Esophagus squamous epithelium (tissue), 5 donors: ENCODE data around the gene CTSW. TPM values are rescaled to one million over a fixed set of nuclear protein-coding genes. Genes with fewer than 3 reads are reported as not detected.
A peak's percentile ranks its signal among the peaks of the same experiment; 100 is the strongest.

ENCODE experiments used
- DNase-seq: peaks from one replicate; lab custom pipeline; 2025; lab: John Stamatoyannopoulos, UW
- H3K27ac ChIP-seq, 4 donors: fragments of 200-600 bp; sonication (generic); one replicate each; pipeline ENCODE4 v1.5.1; 2016 to 2019; ENCODE audit warnings: mild to moderate bottlenecking in 1 of 4
- H3K27me3 ChIP-seq, 4 donors: fragments of 200-600 bp; sonication (generic); 1 replicate in 3 of 4; 2 replicates in 1 of 4; pipeline versions ENCODE4 v1.5.1 to v1.6.0; 2017 to 2021; ENCODE audit warnings: antibody characterized with exemption in 1 of 4
- H3K36me3 ChIP-seq, 3 donors: fragments of 200-600 bp; sonication (generic); one replicate each; pipeline ENCODE4 v1.5.1; 2016 to 2019
- H3K4me1 ChIP-seq, 3 donors: fragments of 200-600 bp; sonication (generic); one replicate each; pipeline ENCODE4 v1.5.1; 2017 to 2019
- H3K4me3 ChIP-seq, 4 donors: fragments of 200-600 bp; sonication (generic); 1 replicate in 3 of 4; 2 replicates in 1 of 4; pipeline ENCODE4 v1.5.1; 2016 to 2019; ENCODE audit warnings: mild to moderate bottlenecking in 2 of 4, moderate library complexity in 1 of 4
- H3K9me3 ChIP-seq, 3 donors: fragments of 200-600 bp; sonication (generic); one replicate each; pipeline ENCODE4 v1.5.1; 2016 to 2019
- CTCF ChIP-seq, 6 experiments: fragments of 450-650 bp in 4 of 6; fragments of 200-600 bp in 2 of 6; sonication (generic) in 2 of 6; IDR thresholded peaks; one replicate each; pipeline ENCODE4 v1.5.1; 2016 to 2019; ENCODE audit warnings: antibody characterized with exemption in 6 of 6, mild to moderate bottlenecking in 4 of 6, moderate library complexity in 4 of 6
- POLR2A ChIP-seq, 4 donors: fragments of 450-650 bp; IDR thresholded peaks; one replicate each; pipeline ENCODE4 v1.6.1; 2017; ENCODE audit warnings: antibody characterized with exemption in 4 of 4, mild to moderate bottlenecking in 4 of 4, moderate library complexity in 3 of 4
- WGBS, 2 donors: methylation state at CpG; one replicate each; pipeline ENCODE4 v1.1.5; 2018; 5-methylcytosine and 5-hydroxymethylcytosine counted together
- intact Hi-C: fragments of 100-400 bp; cut with DNase I; formaldehyde crosslinking; loops from one replicate; pipeline ENCODE4 v1.15.0; 2022
- total RNA-seq, 4 donors: library from RNA; depleted of rRNA; stranded (reverse); fragments of >200 nt; gene quantifications; one replicate each; pipeline ENCODE4 v1.1.0, GENCODE V29; 2016
- donor health status: DM: yes; HTN: yes; CAD: no.

CTSW gene
- total RNA-seq, 4 donors from 2014 or later, result 0.21 to 3.6 (median 1.8) TPM

- no peak for TF ChIP-seq POLR2A (IDR thresholded peaks at IDR 0.05)
- TF ChIP-seq CTCF (IDR thresholded peaks at IDR 0.05), result no peak
- no peak for DNase-seq
- Histone ChIP-seq H3K36me3 (peaks cover 0 to 53% (median 11%) of the 10 kb centered on the region in 3 donors), H3K4me3 (no peak overlapping the region), H3K27me3 (no peaks in the 10 kb centered on the region), H3K4me1 (peaks cover 8 to 38% (median 8%) of the 10 kb centered on the region in 3 donors), H3K27ac (no peak overlapping the region), H3K9me3 (no peaks in the 10 kb centered on the region)
- 78 to 91% methylated on average over 3 to 6 of the region's 13 CpGs for WGBS, 2 donors
- intact Hi-C loops, result loop anchor here (5.0 kb wide), 1 partner anchor 104 kb away; no protein-coding TSS in a partner anchor
Measured at GRCh38 chr11:65883058-65883761, 3.6 kb downstream of the CTSW start.

DNA sequence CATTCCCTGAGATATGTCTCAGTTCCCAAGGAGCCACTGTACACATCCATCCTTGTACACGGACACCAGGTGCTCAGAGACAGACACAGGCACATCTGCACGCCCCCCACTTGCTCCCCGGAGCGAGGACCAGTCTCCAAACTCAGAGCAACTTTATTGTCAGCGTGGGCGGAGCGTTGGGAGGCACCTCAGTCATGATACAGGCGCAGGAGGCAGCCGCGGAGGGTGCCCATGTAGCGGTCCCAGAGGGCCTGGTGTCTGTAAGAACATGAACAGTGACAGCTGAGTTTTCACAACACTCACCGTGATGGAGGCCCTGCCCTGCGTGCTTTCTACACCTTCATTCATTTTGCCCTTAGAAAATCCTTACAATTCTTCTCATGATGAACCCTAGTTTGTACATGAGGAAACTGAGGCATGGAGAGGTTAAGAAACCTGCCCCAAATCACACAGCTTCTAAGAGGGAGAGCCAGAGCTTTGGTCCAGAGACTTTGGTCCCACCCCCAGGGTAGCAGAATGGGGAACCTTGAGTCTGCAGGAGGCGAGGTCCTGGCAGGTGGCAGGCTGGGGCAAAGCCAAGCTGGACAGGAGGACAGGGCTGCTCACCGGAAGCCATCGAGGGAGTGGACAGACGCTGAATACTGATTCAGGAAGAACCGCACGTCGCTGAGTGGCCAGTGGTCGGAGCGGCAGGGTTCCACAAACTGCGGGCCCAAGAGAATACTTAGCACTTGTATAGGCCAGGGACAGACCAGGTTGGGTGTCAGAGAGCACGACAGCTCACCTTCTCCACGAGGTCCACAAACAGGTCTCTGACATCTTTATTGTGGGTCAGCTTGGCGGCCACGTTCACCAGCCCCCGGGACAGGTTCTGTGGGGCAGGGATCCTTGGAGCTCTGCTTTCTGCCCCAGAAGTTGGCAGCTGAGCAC lies 4.4 kb downstream of the CTSW start:
- intact Hi-C loops, result loop anchor here (5.0 kb wide), 1 partner anchor 103 kb away; no protein-coding TSS in a partner anchor
- Histone ChIP-seq H3K4me1 (peaks cover 8 to 43% (median 11%) of the 10 kb centered on the region in 3 donors), H3K36me3 (peaks cover 0 to 53% (median 11%) of the 10 kb centered on the region in 3 donors), H3K27me3 (no peaks in the 10 kb centered on the region), H3K9me3 (no peaks in the 10 kb centered on the region), H3K27ac (peak overlapping the region in 1 of 4 donors; percentile 39), H3K4me3 (no peak overlapping the region)
- WGBS, 2 donors, result 85 to 90% methylated on average over 16 to 24 of the region's 28 CpGs
- DNase-seq, result no peak
- TF ChIP-seq CTCF (IDR thresholded peaks at IDR 0.05) (no peak), POLR2A (IDR thresholded peaks at IDR 0.05) (no peak)

DNA sequence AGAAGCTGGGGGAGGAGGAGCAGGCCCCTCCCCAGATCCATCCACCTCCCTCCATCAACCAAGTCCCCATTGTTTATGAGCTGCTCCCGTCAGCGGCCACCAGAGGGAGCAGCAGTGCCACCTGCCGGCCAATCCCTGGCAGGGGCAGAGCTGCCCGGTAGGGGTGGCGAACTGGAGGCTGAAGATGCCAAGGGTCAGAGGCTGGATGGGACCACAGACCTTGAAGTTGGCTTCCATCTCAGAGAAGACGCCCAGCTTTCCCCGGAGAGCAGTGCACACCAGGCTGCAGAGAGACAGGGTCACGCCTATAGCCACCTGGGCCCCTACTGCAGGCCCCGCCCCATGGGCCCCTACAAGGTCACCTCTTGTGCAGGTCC lies 5.1 kb downstream of the CTSW start:
- no peaks in the 10 kb centered on the region for H3K27me3 ChIP-seq
- H3K4me3 ChIP-seq, result no peak overlapping the region
- H3K9me3 ChIP-seq, result no peaks in the 10 kb centered on the region
- H3K4me1 ChIP-seq, result peaks cover 14 to 49% (median 18%) of the 10 kb centered on the region in 3 donors
- TF ChIP-seq CTCF (IDR thresholded peaks at IDR 0.05), result peak; percentile 98 to 100 (median 99)
- no peak for TF ChIP-seq POLR2A (IDR thresholded peaks at IDR 0.05)
- no peak for DNase-seq
- 50 to 100% methylated on average over 1 to 4 of the region's 9 CpGs for WGBS, 2 donors
- peak overlapping the region in 3 of 4 donors; percentile 18 to 40 (median 39) for H3K27ac ChIP-seq
- intact Hi-C loops, result loop anchor here (5.0 kb wide), 1 partner anchor 103 kb away; no protein-coding TSS in a partner anchor
- peaks cover 0 to 53% (median 11%) of the 10 kb centered on the region in 3 donors for H3K36me3 ChIP-seq

DNA sequence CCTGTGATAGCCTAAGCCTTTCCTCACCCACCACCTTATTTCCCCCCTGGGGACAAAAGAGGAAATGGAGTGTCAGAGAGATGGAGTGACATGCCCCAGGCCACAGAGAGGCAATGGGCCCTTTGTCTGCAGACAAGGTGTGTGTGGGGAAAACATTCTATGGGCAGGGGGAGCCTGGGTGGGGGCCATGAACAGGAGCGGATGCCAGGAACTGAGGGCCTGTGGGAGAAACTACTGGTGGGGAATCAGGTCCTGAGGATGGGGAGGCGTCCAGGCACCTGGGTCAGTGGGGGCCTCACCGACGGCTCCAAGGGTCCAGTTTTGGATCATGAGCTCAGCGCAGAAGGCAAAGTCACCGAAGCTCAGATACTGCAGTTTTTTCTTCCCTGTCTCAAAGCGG lies 5.6 kb downstream of the CTSW start:
- peaks cover 0 to 53% (median 11%) of the 10 kb centered on the region in 3 donors for H3K36me3 ChIP-seq
- intact Hi-C loops, result no loop called here
- H3K4me1 ChIP-seq, result peaks cover 19 to 49% (median 23%) of the 10 kb centered on the region in 3 donors
- no peaks in the 10 kb centered on the region for H3K9me3 ChIP-seq
- no peak for DNase-seq
- TF ChIP-seq POLR2A (IDR thresholded peaks at IDR 0.05) (no peak), CTCF (IDR thresholded peaks at IDR 0.05) (no peak)
- no peak overlapping the region for H3K4me3 ChIP-seq
- H3K27ac ChIP-seq, result peak overlapping the region in 1 of 4 donors; percentile 18
- no peaks in the 10 kb centered on the region for H3K27me3 ChIP-seq
- 91 to 98% methylated on average over 7 of the region's 7 CpGs for WGBS, 2 donors
